Sigmoid colon (tissue), 4 donors: ENCODE measurements around the gene PMM1.

ENCODE experiments used
- EP300 ChIP-seq, 4 donors: sonication (generic); formaldehyde crosslinking; IDR thresholded peaks; one replicate each; pipeline ENCODE4 v1.6.1; 2017; ENCODE audit warnings: antibody characterized with exemption in 4 of 4
- POLR2A ChIP-seq, 2 donors: fragments of 450-650 bp; IDR thresholded peaks; one replicate each; pipeline ENCODE4 v1.6.1; 2016; ENCODE audit warnings: antibody characterized with exemption in 2 of 2, mild to moderate bottlenecking in 2 of 2, moderate library complexity in 2 of 2
- POLR2AphosphoS5 ChIP-seq, 4 donors: sonication (generic); formaldehyde crosslinking; IDR thresholded peaks; one replicate each; pipeline ENCODE4 v1.6.1; 2017; ENCODE audit warnings: antibody characterized with exemption in 4 of 4
- TF ChIP-seq, protein P1 (sequence below), 4 experiments: fragments of 450-650 bp in 3 of 4; fragments of 200-600 bp in 1 of 4; IDR thresholded peaks; one replicate each; pipeline ENCODE4 v1.5.1; 2016 to 2019; ENCODE audit warnings: antibody characterized with exemption in 4 of 4, mild to moderate bottlenecking in 3 of 4, moderate library complexity in 2 of 4

GRCh38 chr22:41528938-41529561 lies 60.6 kb downstream of the PMM1 start:
- TF ChIP-seq, protein P1, sequence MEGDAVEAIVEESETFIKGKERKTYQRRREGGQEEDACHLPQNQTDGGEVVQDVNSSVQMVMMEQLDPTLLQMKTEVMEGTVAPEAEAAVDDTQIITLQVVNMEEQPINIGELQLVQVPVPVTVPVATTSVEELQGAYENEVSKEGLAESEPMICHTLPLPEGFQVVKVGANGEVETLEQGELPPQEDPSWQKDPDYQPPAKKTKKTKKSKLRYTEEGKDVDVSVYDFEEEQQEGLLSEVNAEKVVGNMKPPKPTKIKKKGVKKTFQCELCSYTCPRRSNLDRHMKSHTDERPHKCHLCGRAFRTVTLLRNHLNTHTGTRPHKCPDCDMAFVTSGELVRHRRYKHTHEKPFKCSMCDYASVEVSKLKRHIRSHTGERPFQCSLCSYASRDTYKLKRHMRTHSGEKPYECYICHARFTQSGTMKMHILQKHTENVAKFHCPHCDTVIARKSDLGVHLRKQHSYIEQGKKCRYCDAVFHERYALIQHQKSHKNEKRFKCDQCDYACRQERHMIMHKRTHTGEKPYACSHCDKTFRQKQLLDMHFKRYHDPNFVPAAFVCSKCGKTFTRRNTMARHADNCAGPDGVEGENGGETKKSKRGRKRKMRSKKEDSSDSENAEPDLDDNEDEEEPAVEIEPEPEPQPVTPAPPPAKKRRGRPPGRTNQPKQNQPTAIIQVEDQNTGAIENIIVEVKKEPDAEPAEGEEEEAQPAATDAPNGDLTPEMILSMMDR (IDR thresholded peaks at IDR 0.05), result no peak
- TF ChIP-seq POLR2A (IDR thresholded peaks at IDR 0.05) (no peak), EP300 (IDR thresholded peaks at IDR 0.05) (no peak), POLR2AphosphoS5 (IDR thresholded peaks at IDR 0.05) (no peak)
